Islet precursor cell (in vitro differentiated cells): ENCODE results near the gene SMCO1.
"Not testable (repeated sequence)": the region's sequence is repeated elsewhere in the genome, so short reads cannot be mapped to it uniquely, and the experiment has no call there.

Experiments
- DNase-seq: peaks from one replicate; pipeline ENCODE4 v3.0.0-alpha.2; 2018

The SMCO1 gene

GRCh38 chr3:196519718-196520082, 4.6 kb upstream of the SMCO1 start:
- no peak for DNase-seq

GRCh38 chr3:196518966-196519717, 4.0 kb upstream of the SMCO1 start:
- peak; percentile 67 for DNase-seq

GRCh38 chr3:196517919-196518318, 2.8 kb upstream of the SMCO1 start:
- DNase-seq, result no peak

- DNase-seq, result no peak
These were observed 2.1 kb upstream of the SMCO1 start for GRCh38 chr3:196517162-196517800.

GRCh38 chr3:196514350-196514716, 813 bp downstream of the SMCO1 start:
- no peak for DNase-seq

GRCh38 chr3:196513697-196514349, 1.3 kb downstream of the SMCO1 start:
- no peak for DNase-seq

- DNase-seq, result not testable (repeated sequence)
These were observed 3.3 kb downstream of the SMCO1 start for GRCh38 chr3:196511646-196512425.

GRCh38 chr3:196511108-196511507, 4.0 kb downstream of the SMCO1 start:
- DNase-seq, result not testable (repeated sequence)

GRCh38 chr3:196506687-196507086, 8.5 kb downstream of the SMCO1 start:
- no peak for DNase-seq

GRCh38 chr3:196504556-196504955, 10.6 kb downstream of the SMCO1 start:
- no peak for DNase-seq

- not testable (repeated sequence) for DNase-seq
These were observed 11.1 kb downstream of the SMCO1 start for GRCh38 chr3:196504077-196504398.

GRCh38 chr3:196503196-196504076, 11.7 kb downstream of the SMCO1 start, which contains the start of gene RNF168:
Gene RNF168 (minus strand): TSS chr3:196503768. CDS start chr3:196503173, 595 bp downstream.
- DNase-seq, result peak; percentile 98

- peak; percentile 62 for DNase-seq
These were observed 12.4 kb downstream of the SMCO1 start for GRCh38 chr3:196502775-196503195.

- DNase-seq, result no peak
These were observed 13.7 kb downstream of the SMCO1 start for GRCh38 chr3:196501316-196502044.

GRCh38 chr3:196499807-196500524, 15.2 kb downstream of the SMCO1 start:
- DNase-seq, result no peak

- peak; percentile 78 for DNase-seq
These were observed 16.1 kb downstream of the SMCO1 start for GRCh38 chr3:196499061-196499460.

GRCh38 chr3:196498297-196498696, 16.8 kb downstream of the SMCO1 start:
- DNase-seq, result no peak

GRCh38 chr3:196496183-196496582, 19.0 kb downstream of the SMCO1 start:
- DNase-seq, result no peak

GRCh38 chr3:196493292-196493691, 21.9 kb downstream of the SMCO1 start:
- no peak for DNase-seq

GRCh38 chr3:196492080-196492479, 23.1 kb downstream of the SMCO1 start:
- DNase-seq, result no peak

- no peak for DNase-seq
These were observed 25.4 kb downstream of the SMCO1 start for GRCh38 chr3:196489747-196490146.
